K562 (cell line): ENCODE measurements around the gene IRS2. TPM values are rescaled to one million over a fixed set of nuclear protein-coding genes. Genes with fewer than 3 reads are reported as not detected.
A peak's percentile ranks its signal among the peaks of the same experiment; 100 is the strongest.

Source experiments
- ATAC-seq: fragments of 200-7000 bp; cut with Tn5 transposase; 3 replicates; pipeline ENCODE4 v1.9.1; 2020; ENCODE audit warnings: moderate library complexity
- BruUV-seq: library from RNA; stranded (reverse); fragments of 400-500 nt; replicated peaks from 2 replicates; lab custom pipeline; 2021; lab: Mats Ljungman, UMichigan
- CTCF ChIA-PET: fragments of 300-600 bp; formaldehyde crosslinking; extraction: SDS; loops from one replicate; lab custom pipeline; 2021; ENCODE audit warnings: low intra/inter-chr PET ratio; lab: Yijun Ruan, JAX
- POLR2A ChIA-PET: fragments of 300-600, 350-650 bp; sonication (Branson Sonifier 250); formaldehyde crosslinking; extraction: SDS; loops from one replicate; lab custom pipeline; 2021; ENCODE audit warnings: antibody characterized with exemption, inconsistent platforms; lab: Yijun Ruan, JAX
- DNase-seq, 4 experiments: peaks; one replicate each; pipeline versions ENCODE4 v3.0.0 to v3.0.0-alpha.2; 2011 to 2018; ENCODE audit warnings: low spot score in 3 of 4, mixed read lengths in 3 of 4; ENCODE audit errors: extremely low read depth in 1 of 4
- FAIRE-seq: peaks from 2 replicates; lab custom pipeline; 2011; peaks lifted over from hg19 to GRCh38; lab: Jason Lieb, UNC
- H2AFZ ChIP-seq: 2 replicates; pipeline ENCODE4 v1.6.0; 2011; ENCODE audit warnings: low read depth, low read length, control low read depth, inconsistent platforms
- H3K27ac ChIP-seq: fragments of 200-600 bp; 3 replicates; pipeline ENCODE4 v1.8.0; 2011; ENCODE audit warnings: low read depth, mild to moderate bottlenecking, control low read depth, inconsistent platforms, low read length, moderate library complexity, mixed read lengths; ENCODE audit errors: extremely low read depth
- H3K27me3 ChIP-seq, 2 experiments: fragments of 300-600 bp in 1 of 2; 2 replicates in 1 of 2; 3 replicates in 1 of 2; pipeline versions ENCODE4 v1.6.0 to v1.8.0; 2011; ENCODE audit warnings: inconsistent platforms in 2 of 2, low read length in 2 of 2, mild to moderate bottlenecking in 1 of 2, mixed read lengths in 1 of 2, moderate library complexity in 1 of 2; ENCODE audit not compliant: control insufficient read depth in 2 of 2, insufficient read depth in 2 of 2
- H3K36me3 ChIP-seq: fragments of 300-600 bp; 3 replicates; pipeline ENCODE4 v1.8.0; 2011; ENCODE audit warnings: mild to moderate bottlenecking, low read length, inconsistent platforms; ENCODE audit not compliant: control insufficient read depth, insufficient read depth
- H3K4me1 ChIP-seq, 2 experiments: fragments of 200-600 bp in 1 of 2; replicated peaks in 1 of 2; 2 replicates in 1 of 2; 3 replicates in 1 of 2; pipeline versions ENCODE4 v1.5.1 to v1.8.0; 2011; ENCODE audit warnings: inconsistent platforms in 2 of 2, low read length in 2 of 2, mild to moderate bottlenecking in 1 of 2, mixed read lengths in 1 of 2, moderate library complexity in 1 of 2; ENCODE audit not compliant: control insufficient read depth in 2 of 2, insufficient read depth in 2 of 2
- H3K4me2 ChIP-seq: 2 replicates; pipeline ENCODE4 v1.6.1; 2011; ENCODE audit warnings: low read length, control low read depth, inconsistent platforms, mixed read lengths; ENCODE audit not compliant: insufficient read depth
- H3K4me3 ChIP-seq: fragments of 200-600 bp; sonication (generic), shearing (Covaris generic); 2 replicates; pipeline ENCODE4 v1.5.1; 2016; ENCODE audit warnings: control low read depth, inconsistent platforms
- H3K79me2 ChIP-seq: fragments of 200-600 bp; 3 replicates; pipeline ENCODE4 v1.8.0; 2011; ENCODE audit warnings: low read length, inconsistent platforms; ENCODE audit not compliant: control insufficient read depth, insufficient read depth
- H3K9ac ChIP-seq, 2 experiments: 2 replicates each; pipeline versions ENCODE4 v1.6.0 to v1.6.1; 2011; ENCODE audit warnings: low read depth in 2 of 2, low read length in 2 of 2, control low read depth in 1 of 2, inconsistent platforms in 1 of 2, mild to moderate bottlenecking in 1 of 2, mixed read lengths in 1 of 2; ENCODE audit not compliant: insufficient read depth in 1 of 2
- H3K9me1 ChIP-seq: one replicate; pipeline ENCODE4 v1.6.0; 2011; ENCODE audit warnings: inconsistent platforms, mild to moderate bottlenecking, low read length, moderate library complexity; ENCODE audit not compliant: control insufficient read depth, insufficient read depth
- H3K9me3 ChIP-seq: replicated peaks from 2 replicates; pipeline ENCODE4 v1.5.1; 2011; ENCODE audit warnings: low read depth, low read length, inconsistent platforms; ENCODE audit not compliant: control insufficient read depth, insufficient read depth
- H4K20me1 ChIP-seq: replicated peaks from 2 replicates; pipeline ENCODE4 v1.6.1; 2011; ENCODE audit warnings: low read length, inconsistent platforms, mixed read lengths; ENCODE audit not compliant: control insufficient read depth, insufficient read depth
- CXXC5 ChIP-seq: fragments of 250-450 bp; sonication (Bioruptor Pico); IDR thresholded peaks from 2 replicates; pipeline ENCODE4 v1.8.0; 2022; ENCODE audit warnings: inconsistent platforms, mild to moderate bottlenecking, moderate library complexity
- KDM2B ChIP-seq: fragments of 250-450 bp; sonication (Bioruptor Pico); IDR thresholded peaks from 2 replicates; pipeline ENCODE4 v1.8.0; 2021; ENCODE audit warnings: mild to moderate bottlenecking, moderate library complexity
- PML ChIP-seq: IDR thresholded peaks from 2 replicates; pipeline ENCODE4 v1.6.1; 2012; ENCODE audit warnings: low read length, inconsistent platforms
- TFE3 ChIP-seq: fragments of 450-650 bp; formaldehyde crosslinking; IDR thresholded peaks from 2 replicates; pipeline ENCODE4 v1.4.0; 2020; ENCODE audit warnings: mild to moderate bottlenecking, mixed read lengths
- TOE1 ChIP-seq, 2 experiments: fragments of 450-650 bp in 1 of 2; sonication (generic) in 1 of 2; formaldehyde crosslinking in 1 of 2; IDR thresholded peaks; 2 replicates each; pipeline versions ENCODE4 v1.7.1 to v1.8.0; 2016 to 2022; ENCODE audit warnings: borderline replicate concordance in 2 of 2, mild to moderate bottlenecking in 2 of 2, antibody characterized with exemption in 1 of 2, inconsistent platforms in 1 of 2, low read depth in 1 of 2, missing genetic modification reagents in 1 of 2, moderate library complexity in 1 of 2
- WGBS: fragments of 100-300 bp; shearing (Covaris generic); methylation state at CpG from one replicate; pipeline ENCODE4 v1.1.6; 2016; ENCODE audit warnings: low coverage, mixed read lengths; ENCODE audit not compliant: insufficient coverage; ENCODE audit errors: missing lambda C conversion rate; 5-methylcytosine and 5-hydroxymethylcytosine counted together
- in situ Hi-C: fragments of 300-500 bp; cut with MboI; formaldehyde crosslinking; loops from 4 replicates; pipeline ENCODE4 v1.15.0; 2018; ENCODE audit warnings: inconsistent platforms, mixed read lengths
- intact Hi-C: fragments of 100-400 bp; cut with micrococcal nuclease; formaldehyde crosslinking; loops from 2 replicates; pipeline ENCODE4 v1.14.2; 2022
- polyA plus RNA-seq, 8 experiments: library from polyadenylated mRNA; depleted of rRNA in 4 of 8; stranded (reverse) in 5 of 8; unstranded in 3 of 8; fragments of >200 nt; fragmentation: Nextera tagmentation in 2 of 8; fragmentation: Illumina TruSeq in 1 of 8; extraction: Ambion mirVana in 2 of 8; extraction: Trizol in 1 of 8; gene quantifications; 2 replicates each; pipeline versions ENCODE4 v1.2.1 to v1.2.3, GENCODE V29; 2011 to 2014; ENCODE audit warnings: inconsistent platforms in 1 of 8, missing spikeins in 1 of 8
- total RNA-seq, 7 experiments: library from RNA; depleted of rRNA in 6 of 7; stranded (reverse); fragments of >200 nt in 6 of 7; fragmentation: Illumina TruSeq in 2 of 7; extraction: Trizol in 2 of 7; gene quantifications; 2 replicates each; pipeline versions ENCODE4 v1.2.1 to v1.2.3, GENCODE V29; 2011 to 2021; ENCODE audit warnings: low replicate concordance in 1 of 7
- TF ChIP-seq, protein P1 (sequence below): fragments of 450-650 bp; IDR thresholded peaks from 2 replicates; pipeline ENCODE4 v1.6.1; 2016; ENCODE audit warnings: mild to moderate bottlenecking, moderate library complexity
- TF ChIP-seq, protein P2 (sequence below): sonication (generic); IDR thresholded peaks from 2 replicates; pipeline ENCODE4 v1.6.1; 2016

Gene IRS2
- total and polyA plus RNA-seq, 9 of the 15 experiments (the other 6 are each of a cell fraction or from before 2014, with no cell fraction given): 0.36 to 4.6 (median 0.63) TPM

DNA sequence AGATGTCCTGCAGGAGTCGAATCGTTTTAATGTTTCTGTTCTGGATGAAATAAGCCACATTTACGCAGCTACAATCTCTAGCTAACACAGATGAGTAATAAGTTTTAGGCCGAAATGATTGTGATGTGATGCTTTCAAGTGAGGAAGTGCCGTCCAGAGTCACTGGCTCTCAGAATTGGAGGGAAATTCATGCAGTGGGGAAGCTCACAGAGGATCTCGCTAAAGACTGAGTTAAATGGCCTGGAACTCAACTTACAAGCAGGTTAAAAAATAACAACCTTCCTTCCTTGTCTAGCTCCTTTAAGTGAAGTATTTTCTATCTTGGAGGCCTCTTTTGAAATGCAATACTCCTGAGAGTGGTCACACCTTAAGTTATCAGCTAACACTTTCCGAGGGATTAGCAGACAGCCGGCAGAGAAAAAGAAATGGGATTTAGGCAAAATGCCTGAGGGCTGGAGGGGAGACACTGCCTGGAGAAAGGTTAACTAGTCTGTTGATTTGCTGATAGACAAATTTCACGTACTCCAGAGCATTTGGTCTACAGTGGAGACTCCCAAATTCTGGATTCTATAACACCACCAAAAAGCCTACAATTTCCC is 74.2 kb downstream of the IRS2 start:
- DNase-seq: peak in 1 of 4 experiments; percentile 6
- Histone ChIP-seq H3K4me1 (peaks cover 4 to 9% of the 10 kb centered on the region in 2 experiments; a peak in 4 of 5 replicates), H3K9ac (no peak overlapping the region), H3K36me3 (no peaks in the 10 kb centered on the region), H2AFZ (peak overlapping the region; percentile 34; the same call in 1 of the 2 replicates), H3K9me1 (no peaks in the 10 kb centered on the region), H4K20me1 (no peaks in the 10 kb centered on the region), H3K79me2 (no peaks in the 10 kb centered on the region), H3K9me3 (no peaks in the 10 kb centered on the region), H3K4me2 (no peak overlapping the region), H3K27ac (no peak overlapping the region), H3K4me3 (no peak overlapping the region), H3K27me3 (no peaks in the 10 kb centered on the region)
- 11% methylated on average over 9 of the region's 9 CpGs for WGBS
- ChIA-PET CTCF (no interaction called here), POLR2A (no interaction called here)
- no peak for ATAC-seq
- intact Hi-C loops (no loop called here), in situ Hi-C loops (no loop called here)
- no TSS peak for BruUV-seq
- no peak for FAIRE-seq
- peak; percentile 82 for TF ChIP-seq TFE3 (CRISPR knock-in tag)
- no peak for TF ChIP-seq KDM2B (CRISPR knock-in tag)
- TF ChIP-seq, protein P1, sequence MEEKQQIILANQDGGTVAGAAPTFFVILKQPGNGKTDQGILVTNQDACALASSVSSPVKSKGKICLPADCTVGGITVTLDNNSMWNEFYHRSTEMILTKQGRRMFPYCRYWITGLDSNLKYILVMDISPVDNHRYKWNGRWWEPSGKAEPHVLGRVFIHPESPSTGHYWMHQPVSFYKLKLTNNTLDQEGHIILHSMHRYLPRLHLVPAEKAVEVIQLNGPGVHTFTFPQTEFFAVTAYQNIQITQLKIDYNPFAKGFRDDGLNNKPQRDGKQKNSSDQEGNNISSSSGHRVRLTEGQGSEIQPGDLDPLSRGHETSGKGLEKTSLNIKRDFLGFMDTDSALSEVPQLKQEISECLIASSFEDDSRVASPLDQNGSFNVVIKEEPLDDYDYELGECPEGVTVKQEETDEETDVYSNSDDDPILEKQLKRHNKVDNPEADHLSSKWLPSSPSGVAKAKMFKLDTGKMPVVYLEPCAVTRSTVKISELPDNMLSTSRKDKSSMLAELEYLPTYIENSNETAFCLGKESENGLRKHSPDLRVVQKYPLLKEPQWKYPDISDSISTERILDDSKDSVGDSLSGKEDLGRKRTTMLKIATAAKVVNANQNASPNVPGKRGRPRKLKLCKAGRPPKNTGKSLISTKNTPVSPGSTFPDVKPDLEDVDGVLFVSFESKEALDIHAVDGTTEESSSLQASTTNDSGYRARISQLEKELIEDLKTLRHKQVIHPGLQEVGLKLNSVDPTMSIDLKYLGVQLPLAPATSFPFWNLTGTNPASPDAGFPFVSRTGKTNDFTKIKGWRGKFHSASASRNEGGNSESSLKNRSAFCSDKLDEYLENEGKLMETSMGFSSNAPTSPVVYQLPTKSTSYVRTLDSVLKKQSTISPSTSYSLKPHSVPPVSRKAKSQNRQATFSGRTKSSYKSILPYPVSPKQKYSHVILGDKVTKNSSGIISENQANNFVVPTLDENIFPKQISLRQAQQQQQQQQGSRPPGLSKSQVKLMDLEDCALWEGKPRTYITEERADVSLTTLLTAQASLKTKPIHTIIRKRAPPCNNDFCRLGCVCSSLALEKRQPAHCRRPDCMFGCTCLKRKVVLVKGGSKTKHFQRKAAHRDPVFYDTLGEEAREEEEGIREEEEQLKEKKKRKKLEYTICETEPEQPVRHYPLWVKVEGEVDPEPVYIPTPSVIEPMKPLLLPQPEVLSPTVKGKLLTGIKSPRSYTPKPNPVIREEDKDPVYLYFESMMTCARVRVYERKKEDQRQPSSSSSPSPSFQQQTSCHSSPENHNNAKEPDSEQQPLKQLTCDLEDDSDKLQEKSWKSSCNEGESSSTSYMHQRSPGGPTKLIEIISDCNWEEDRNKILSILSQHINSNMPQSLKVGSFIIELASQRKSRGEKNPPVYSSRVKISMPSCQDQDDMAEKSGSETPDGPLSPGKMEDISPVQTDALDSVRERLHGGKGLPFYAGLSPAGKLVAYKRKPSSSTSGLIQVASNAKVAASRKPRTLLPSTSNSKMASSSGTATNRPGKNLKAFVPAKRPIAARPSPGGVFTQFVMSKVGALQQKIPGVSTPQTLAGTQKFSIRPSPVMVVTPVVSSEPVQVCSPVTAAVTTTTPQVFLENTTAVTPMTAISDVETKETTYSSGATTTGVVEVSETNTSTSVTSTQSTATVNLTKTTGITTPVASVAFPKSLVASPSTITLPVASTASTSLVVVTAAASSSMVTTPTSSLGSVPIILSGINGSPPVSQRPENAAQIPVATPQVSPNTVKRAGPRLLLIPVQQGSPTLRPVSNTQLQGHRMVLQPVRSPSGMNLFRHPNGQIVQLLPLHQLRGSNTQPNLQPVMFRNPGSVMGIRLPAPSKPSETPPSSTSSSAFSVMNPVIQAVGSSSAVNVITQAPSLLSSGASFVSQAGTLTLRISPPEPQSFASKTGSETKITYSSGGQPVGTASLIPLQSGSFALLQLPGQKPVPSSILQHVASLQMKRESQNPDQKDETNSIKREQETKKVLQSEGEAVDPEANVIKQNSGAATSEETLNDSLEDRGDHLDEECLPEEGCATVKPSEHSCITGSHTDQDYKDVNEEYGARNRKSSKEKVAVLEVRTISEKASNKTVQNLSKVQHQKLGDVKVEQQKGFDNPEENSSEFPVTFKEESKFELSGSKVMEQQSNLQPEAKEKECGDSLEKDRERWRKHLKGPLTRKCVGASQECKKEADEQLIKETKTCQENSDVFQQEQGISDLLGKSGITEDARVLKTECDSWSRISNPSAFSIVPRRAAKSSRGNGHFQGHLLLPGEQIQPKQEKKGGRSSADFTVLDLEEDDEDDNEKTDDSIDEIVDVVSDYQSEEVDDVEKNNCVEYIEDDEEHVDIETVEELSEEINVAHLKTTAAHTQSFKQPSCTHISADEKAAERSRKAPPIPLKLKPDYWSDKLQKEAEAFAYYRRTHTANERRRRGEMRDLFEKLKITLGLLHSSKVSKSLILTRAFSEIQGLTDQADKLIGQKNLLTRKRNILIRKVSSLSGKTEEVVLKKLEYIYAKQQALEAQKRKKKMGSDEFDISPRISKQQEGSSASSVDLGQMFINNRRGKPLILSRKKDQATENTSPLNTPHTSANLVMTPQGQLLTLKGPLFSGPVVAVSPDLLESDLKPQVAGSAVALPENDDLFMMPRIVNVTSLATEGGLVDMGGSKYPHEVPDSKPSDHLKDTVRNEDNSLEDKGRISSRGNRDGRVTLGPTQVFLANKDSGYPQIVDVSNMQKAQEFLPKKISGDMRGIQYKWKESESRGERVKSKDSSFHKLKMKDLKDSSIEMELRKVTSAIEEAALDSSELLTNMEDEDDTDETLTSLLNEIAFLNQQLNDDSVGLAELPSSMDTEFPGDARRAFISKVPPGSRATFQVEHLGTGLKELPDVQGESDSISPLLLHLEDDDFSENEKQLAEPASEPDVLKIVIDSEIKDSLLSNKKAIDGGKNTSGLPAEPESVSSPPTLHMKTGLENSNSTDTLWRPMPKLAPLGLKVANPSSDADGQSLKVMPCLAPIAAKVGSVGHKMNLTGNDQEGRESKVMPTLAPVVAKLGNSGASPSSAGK: peak; percentile 78
- TF ChIP-seq PML: no peak
- 0 out of 2 replicates have a peak, but pooled peaks have one; percentile 18 for TF ChIP-seq CXXC5 (CRISPR knock-in tag)
- TF ChIP-seq TOE1 (IDR thresholded peaks at IDR 0.05; ENCODE audit: borderline replicate concordance): peak; percentile 62; the same call in 1 of the 2 replicates
- no peak for TF ChIP-seq TOE1 (CRISPR knock-in tag; IDR thresholded peaks at IDR 0.05; ENCODE audit: borderline replicate concordance, low read depth)
- TF ChIP-seq, protein P2, sequence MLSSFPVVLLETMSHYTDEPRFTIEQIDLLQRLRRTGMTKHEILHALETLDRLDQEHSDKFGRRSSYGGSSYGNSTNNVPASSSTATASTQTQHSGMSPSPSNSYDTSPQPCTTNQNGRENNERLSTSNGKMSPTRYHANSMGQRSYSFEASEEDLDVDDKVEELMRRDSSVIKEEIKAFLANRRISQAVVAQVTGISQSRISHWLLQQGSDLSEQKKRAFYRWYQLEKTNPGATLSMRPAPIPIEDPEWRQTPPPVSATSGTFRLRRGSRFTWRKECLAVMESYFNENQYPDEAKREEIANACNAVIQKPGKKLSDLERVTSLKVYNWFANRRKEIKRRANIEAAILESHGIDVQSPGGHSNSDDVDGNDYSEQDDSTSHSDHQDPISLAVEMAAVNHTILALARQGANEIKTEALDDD: peak; percentile 73; the same call in 1 of the 2 replicates
